Measurements from ENCODE around the gene CHRNA7.

DNA sequence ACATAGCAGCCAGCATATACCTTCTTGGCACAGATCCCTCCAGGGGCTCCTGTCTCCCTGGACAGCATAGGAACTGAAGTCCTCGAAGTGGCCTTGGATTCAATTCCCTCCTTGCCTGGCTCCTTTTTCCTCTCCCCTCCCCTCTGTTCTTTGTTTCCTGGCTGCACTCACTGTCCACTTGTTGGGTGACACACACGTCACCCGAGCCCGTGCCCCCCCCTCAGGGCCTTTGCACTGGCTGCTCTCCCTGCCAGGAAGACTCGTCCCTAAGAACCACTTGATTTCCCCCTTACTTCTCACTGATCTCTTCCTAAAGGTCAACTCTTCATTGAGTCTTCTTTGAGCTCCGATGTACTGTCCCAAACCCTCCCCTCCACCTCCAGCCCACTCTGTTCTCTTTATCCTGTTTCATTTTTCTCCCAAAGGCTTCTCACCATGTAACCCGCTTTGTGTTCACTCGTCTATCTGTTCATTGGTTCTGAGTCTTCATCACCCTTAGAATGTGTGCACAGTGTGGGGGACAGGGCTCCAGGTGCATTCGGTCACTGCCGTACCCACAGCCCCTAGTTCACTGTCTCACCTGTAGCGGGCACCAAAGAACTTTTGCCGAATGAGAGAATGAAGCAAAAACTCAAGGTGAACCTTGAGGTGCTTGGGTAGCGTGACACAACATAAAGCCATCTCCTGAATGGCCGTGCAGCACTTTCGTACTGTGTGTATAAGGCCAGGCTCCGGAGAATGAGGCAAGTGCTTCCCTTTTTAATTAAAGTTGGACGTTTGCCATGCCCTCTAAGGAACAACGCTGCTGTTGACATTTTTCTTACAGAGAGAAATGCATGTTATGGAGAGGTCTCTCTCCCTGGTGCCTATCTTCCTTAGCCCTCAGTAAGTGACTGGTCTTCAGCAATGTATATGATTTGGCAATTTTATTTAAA, 74.0 kb downstream of the CHRNA7 start:
- TF ChIP-seq, protein P1, sequence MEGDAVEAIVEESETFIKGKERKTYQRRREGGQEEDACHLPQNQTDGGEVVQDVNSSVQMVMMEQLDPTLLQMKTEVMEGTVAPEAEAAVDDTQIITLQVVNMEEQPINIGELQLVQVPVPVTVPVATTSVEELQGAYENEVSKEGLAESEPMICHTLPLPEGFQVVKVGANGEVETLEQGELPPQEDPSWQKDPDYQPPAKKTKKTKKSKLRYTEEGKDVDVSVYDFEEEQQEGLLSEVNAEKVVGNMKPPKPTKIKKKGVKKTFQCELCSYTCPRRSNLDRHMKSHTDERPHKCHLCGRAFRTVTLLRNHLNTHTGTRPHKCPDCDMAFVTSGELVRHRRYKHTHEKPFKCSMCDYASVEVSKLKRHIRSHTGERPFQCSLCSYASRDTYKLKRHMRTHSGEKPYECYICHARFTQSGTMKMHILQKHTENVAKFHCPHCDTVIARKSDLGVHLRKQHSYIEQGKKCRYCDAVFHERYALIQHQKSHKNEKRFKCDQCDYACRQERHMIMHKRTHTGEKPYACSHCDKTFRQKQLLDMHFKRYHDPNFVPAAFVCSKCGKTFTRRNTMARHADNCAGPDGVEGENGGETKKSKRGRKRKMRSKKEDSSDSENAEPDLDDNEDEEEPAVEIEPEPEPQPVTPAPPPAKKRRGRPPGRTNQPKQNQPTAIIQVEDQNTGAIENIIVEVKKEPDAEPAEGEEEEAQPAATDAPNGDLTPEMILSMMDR (conservative IDR thresholded peaks at IDR 0.05; ENCODE audit: low read length) = no peak
- no peak for TF ChIP-seq EZH2phosphoT487 (IDR thresholded peaks at IDR 0.05; ENCODE audit: borderline replicate concordance)
